ENCODE results near the gene GNG14.

DNA sequence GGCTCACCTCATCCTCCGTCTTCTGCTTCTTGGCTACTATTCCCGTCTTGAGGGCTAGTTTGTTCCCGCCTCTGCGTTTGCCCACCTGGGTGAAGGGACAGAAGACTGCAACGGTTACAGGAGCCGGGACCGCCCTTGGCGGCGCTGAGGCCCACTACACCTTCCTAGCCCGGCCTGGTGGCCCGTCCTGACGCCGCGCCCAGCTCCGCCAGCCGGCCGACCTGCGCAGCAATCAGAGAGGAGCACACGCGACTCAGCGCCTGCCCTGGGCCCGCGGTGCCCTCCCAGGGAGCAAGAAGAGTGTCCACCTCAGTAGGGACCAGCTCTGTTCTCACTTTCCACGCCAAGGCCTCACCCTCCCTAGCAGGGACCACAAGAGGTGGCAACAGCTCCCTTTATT lies 43.5 kb downstream of the GNG14 start:
- TF ChIP-seq POLR2A (IDR thresholded peaks at IDR 0.05; ENCODE audit: low read depth, low read length) (no peak), POLR2AphosphoS5 (IDR thresholded peaks at IDR 0.05; ENCODE audit: low read depth, low read length) (peak; percentile 55), TAF1 (IDR thresholded peaks at IDR 0.05; ENCODE audit: low read depth, low read length) (no peak), SPI1 (IDR thresholded peaks at IDR 0.05; ENCODE audit: low read depth, low read length) (no peak), POU2F2 (IDR thresholded peaks at IDR 0.05; ENCODE audit: low read depth, low read length) (no peak)
